Breast epithelium (tissue), 4 donors: ENCODE measurements around the gene KIFAP3. TPM values are rescaled to one million over a fixed set of nuclear protein-coding genes. Genes with fewer than 3 reads are reported as not detected.

Experiments
- DNase-seq, 2 donors: peaks; one replicate each; pipeline ENCODE4 v3.0.0-alpha.2; 2019; ENCODE audit warnings: low spot score in 2 of 2
- H3K27ac ChIP-seq, 2 donors: fragments of 200-600 bp; sonication (generic) in 1 of 2; one replicate each; pipeline ENCODE4 v1.5.1; 2016 to 2019; ENCODE audit warnings: mild to moderate bottlenecking in 1 of 2
- H3K27me3 ChIP-seq, 2 donors: fragments of 200-600 bp; sonication (generic) in 1 of 2; one replicate each; pipeline versions ENCODE4 v1.5.1 to v1.6.0; 2017 to 2019; ENCODE audit warnings: control low read depth in 1 of 2, mild to moderate bottlenecking in 1 of 2
- H3K36me3 ChIP-seq: fragments of 200-600 bp; one replicate; pipeline ENCODE4 v1.5.1; 2019
- H3K4me1 ChIP-seq, 2 donors: fragments of 200-600 bp; sonication (generic); one replicate each; pipeline ENCODE4 v1.5.1; 2016 to 2019; ENCODE audit warnings: control low read depth in 1 of 2
- H3K4me3 ChIP-seq, 3 donors: fragments of 200-600 bp; sonication (generic); 1 replicate in 2 of 3; 2 replicates in 1 of 3; pipeline ENCODE4 v1.5.1; 2016 to 2019; ENCODE audit warnings: mild to moderate bottlenecking in 3 of 3, moderate library complexity in 2 of 3
- H3K9me3 ChIP-seq, 2 donors: fragments of 200-600 bp; sonication (generic) in 1 of 2; one replicate each; pipeline ENCODE4 v1.5.1; 2016 to 2019; ENCODE audit warnings: control low read depth in 1 of 2
- CTCF ChIP-seq, 3 donors: fragments of 450-650 bp; IDR thresholded peaks; one replicate each; pipeline ENCODE4 v1.5.1; 2016 to 2017; ENCODE audit warnings: antibody characterized with exemption in 3 of 3, mild to moderate bottlenecking in 3 of 3, moderate library complexity in 3 of 3
- POLR2A ChIP-seq: fragments of 450-650 bp; IDR thresholded peaks from one replicate; pipeline ENCODE4 v1.6.1; 2016; ENCODE audit warnings: antibody characterized with exemption, mild to moderate bottlenecking, moderate library complexity
- POLR2AphosphoS5 ChIP-seq, 3 donors: sonication (generic); formaldehyde crosslinking; IDR thresholded peaks; one replicate each; pipeline ENCODE4 v1.6.1; 2017; ENCODE audit warnings: antibody characterized with exemption in 3 of 3
- intact Hi-C: fragments of 100-400 bp; cut with DNase I; formaldehyde crosslinking; loops from one replicate; pipeline ENCODE4 v1.15.1; 2023; ENCODE audit warnings: low total_unique reads
- total RNA-seq, 3 donors: library from RNA; depleted of rRNA; stranded (reverse); fragments of >200 nt; gene quantifications; one replicate each; pipeline ENCODE4 v1.1.0, GENCODE V29; 2016

The KIFAP3 gene
- total RNA-seq, 3 donors from 2014 or later, result 29.0 to 41.1 (median 37.7) TPM

GRCh38 chr1:169909499-169909898 is 165.0 kb downstream of the KIFAP3 start:
- no peak for DNase-seq
- intact Hi-C loops, result no loop called here
- Histone ChIP-seq H3K27me3 (no peaks in the 10 kb centered on the region), H3K4me1 (no peaks in the 10 kb centered on the region), H3K36me3 (no peaks in the 10 kb centered on the region), H3K9me3 (peaks cover 0 to 8% of the 10 kb centered on the region in 2 donors), H3K4me3 (no peak overlapping the region), H3K27ac (no peak overlapping the region)
- TF ChIP-seq POLR2AphosphoS5 (IDR thresholded peaks at IDR 0.05), result no peak
- no peak for TF ChIP-seq CTCF (IDR thresholded peaks at IDR 0.05)
- no peak for TF ChIP-seq POLR2A

- H3K27ac ChIP-seq, result no peak overlapping the region
- DNase-seq, result no peak
- H3K4me3 ChIP-seq, result no peak overlapping the region
- H3K27me3 ChIP-seq, result no peaks in the 10 kb centered on the region
- no peaks in the 10 kb centered on the region for H3K4me1 ChIP-seq
- TF ChIP-seq CTCF (IDR thresholded peaks at IDR 0.05) (no peak), POLR2A (no peak), POLR2AphosphoS5 (IDR thresholded peaks at IDR 0.05) (no peak)
- no peaks in the 10 kb centered on the region for H3K36me3 ChIP-seq
- intact Hi-C loops, result no loop called here
- peaks cover 0 to 3% of the 10 kb centered on the region in 2 donors for H3K9me3 ChIP-seq
Measured at GRCh38 chr1:169906938-169907337, 167.6 kb downstream of the KIFAP3 start.

- intact Hi-C loops, result no loop called here
- no peaks in the 10 kb centered on the region for H3K36me3 ChIP-seq
Measured at GRCh38 chr1:169904834-169905233, 169.7 kb downstream of the KIFAP3 start.

GRCh38 chr1:169902751-169903150 is 171.7 kb downstream of the KIFAP3 start:
- Histone ChIP-seq H3K4me3 (no peak overlapping the region), H3K27ac (no peak overlapping the region), H3K9me3 (no peaks in the 10 kb centered on the region), H3K36me3 (no peaks in the 10 kb centered on the region), H3K4me1 (no peaks in the 10 kb centered on the region), H3K27me3 (no peaks in the 10 kb centered on the region)
- DNase-seq, result no peak
- intact Hi-C loops, result no loop called here
- no peak for TF ChIP-seq POLR2AphosphoS5 (IDR thresholded peaks at IDR 0.05)
- no peak for TF ChIP-seq POLR2A
- TF ChIP-seq CTCF (IDR thresholded peaks at IDR 0.05), result no peak

More at GRCh38 chr1:169904834-169905233, 169.7 kb downstream of the KIFAP3 start:
- H3K4me1 ChIP-seq, result no peaks in the 10 kb centered on the region
- TF ChIP-seq CTCF (IDR thresholded peaks at IDR 0.05) (no peak), POLR2AphosphoS5 (IDR thresholded peaks at IDR 0.05) (no peak), POLR2A (no peak)
- H3K4me3 ChIP-seq, result no peak overlapping the region
- no peaks in the 10 kb centered on the region for H3K9me3 ChIP-seq
- H3K27me3 ChIP-seq, result no peaks in the 10 kb centered on the region
- H3K27ac ChIP-seq, result no peak overlapping the region
- no peak for DNase-seq

- Histone ChIP-seq H3K27ac (no peak overlapping the region), H3K4me3 (no peak overlapping the region), H3K4me1 (no peaks in the 10 kb centered on the region), H3K9me3 (no peaks in the 10 kb centered on the region), H3K27me3 (no peaks in the 10 kb centered on the region), H3K36me3 (no peaks in the 10 kb centered on the region)
- TF ChIP-seq POLR2AphosphoS5 (IDR thresholded peaks at IDR 0.05), result no peak
- TF ChIP-seq POLR2A, result no peak
- no peak for TF ChIP-seq CTCF (IDR thresholded peaks at IDR 0.05)
- intact Hi-C loops, result no loop called here
- no peak for DNase-seq
Measured at GRCh38 chr1:169901115-169901514, 173.4 kb downstream of the KIFAP3 start.
